Keratinocyte (primary cell): ENCODE results near the gene FRY.

Source experiments
- CTCF ChIP-seq, 3 experiments: IDR thresholded peaks in 1 of 3; conservative IDR thresholded peaks in 1 of 3; optimal IDR thresholded peaks in 1 of 3; 2 replicates in 2 of 3; 3 replicates in 1 of 3; pipeline versions ENCODE3 to v1.5.1; 2011; ENCODE audit warnings: low read length in 3 of 3, mild to moderate bottlenecking in 3 of 3, moderate library complexity in 2 of 3, control low read depth in 1 of 3, inconsistent platforms in 1 of 3; ENCODE audit not compliant: insufficient read depth in 2 of 3; ENCODE audit errors: extremely low read depth in 1 of 3
- EZH2 ChIP-seq: IDR thresholded peaks from one replicate; pipeline ENCODE4 v1.6.1; 2012; ENCODE audit warnings: inconsistent platforms, mild to moderate bottlenecking, low read length, moderate library complexity

- TF ChIP-seq CTCF (optimal IDR thresholded peaks at IDR 0.05 in 1 of 3, IDR thresholded peaks at IDR 0.05 in 1 of 3, conservative IDR thresholded peaks at IDR 0.05 in 1 of 3; ENCODE audit: extremely low read depth in 1 of 3, insufficient read depth in 2 of 3, low read length in 3 of 3) (no peak), EZH2 (no peak)
Measured at GRCh38 chr13:32117001-32117400, 85.4 kb downstream of the FRY start.
